Epithelial cell of proximal tubule (primary cell): ENCODE results near the gene HSD17B1. TPM values are rescaled to one million over a fixed set of nuclear protein-coding genes. Genes with fewer than 3 reads are reported as not detected.

ENCODE experiments used
- DNase-seq: peaks from one replicate; pipeline ENCODE4 v3.0.0-alpha.2; 2011; ENCODE audit warnings: low read depth
- H3K4me3 ChIP-seq: 2 replicates; pipeline ENCODE4 v1.5.1; 2011; ENCODE audit warnings: low read depth, mild to moderate bottlenecking, low read length
- CTCF ChIP-seq: conservative IDR thresholded peaks from 2 replicates; pipeline ENCODE4 v1.5.1; 2012; ENCODE audit warnings: low read depth, mild to moderate bottlenecking, low read length
- total RNA-seq: library from RNA; depleted of rRNA; stranded (reverse); fragments of >200 nt; gene quantifications from 2 replicates; pipeline ENCODE4 v1.2.3, GENCODE V29; 2015

HSD17B1 gene
- total RNA-seq, 1 donor from 2014 or later: 0.75 TPM

- TF ChIP-seq CTCF: no peak
- DNase-seq: peak; percentile 88
- no peak overlapping the region for H3K4me3 ChIP-seq
Measured at GRCh38 chr17:42519546-42520491, 32.9 kb upstream of the HSD17B1 start.

DNA sequence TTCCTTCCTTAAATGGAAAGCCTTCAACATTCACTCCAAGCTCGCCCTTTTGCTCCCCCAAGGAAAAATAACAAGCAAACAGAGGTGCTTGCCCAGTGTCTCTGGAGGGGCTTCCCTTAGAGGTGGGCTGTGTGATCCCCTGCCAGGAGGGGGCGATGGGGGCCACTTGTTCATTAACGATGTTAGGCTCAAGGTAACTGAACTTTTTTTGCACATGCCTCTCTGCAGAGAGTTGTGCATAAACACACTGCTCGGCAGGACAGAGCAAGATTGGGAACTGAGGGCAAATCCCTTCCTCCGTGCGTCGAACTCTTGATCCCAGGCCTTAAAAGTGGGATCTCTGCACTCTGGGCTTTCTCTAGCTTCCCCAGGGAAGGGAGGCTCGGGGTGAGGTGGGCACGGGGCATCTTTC, 32.2 kb upstream of the HSD17B1 start:
- H3K4me3 ChIP-seq: no peak overlapping the region
- TF ChIP-seq CTCF: peak; percentile 36
- DNase-seq: no peak

- H3K4me3 ChIP-seq: no peak overlapping the region
- DNase-seq: no peak
- TF ChIP-seq CTCF: no peak
Measured at GRCh38 chr17:42521036-42521435, 31.7 kb upstream of the HSD17B1 start.

- no peak for DNase-seq
- H3K4me3 ChIP-seq: no peak overlapping the region
- TF ChIP-seq CTCF: no peak
Measured at GRCh38 chr17:42521666-42522262, 31.0 kb upstream of the HSD17B1 start.

DNA sequence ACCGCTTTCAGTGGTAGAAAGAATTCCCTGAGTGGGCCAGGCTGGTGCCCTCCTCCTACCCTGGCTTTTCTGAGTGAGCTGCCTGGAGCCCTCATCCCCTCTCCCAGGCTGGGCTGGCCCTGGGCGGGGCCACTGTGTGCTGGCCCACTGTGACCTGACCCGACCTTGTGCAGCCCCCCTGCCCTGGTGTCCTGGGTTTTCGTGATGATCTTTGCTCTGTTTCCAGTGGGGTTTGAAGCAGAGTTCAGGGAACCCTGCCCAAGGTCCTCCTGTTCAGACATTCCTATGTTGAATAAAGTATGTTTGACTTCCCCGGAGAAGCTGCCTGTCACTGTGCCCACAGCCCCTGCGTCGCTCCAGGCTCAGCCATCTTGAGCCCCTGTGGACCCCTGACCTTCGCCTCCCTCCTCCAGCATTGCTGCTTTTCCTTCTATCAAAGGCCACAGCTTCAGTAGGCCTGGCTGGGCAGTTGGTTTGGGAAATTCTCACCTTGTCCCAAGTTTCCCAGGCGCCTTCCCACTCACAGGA, 30.4 kb upstream of the HSD17B1 start:
- no peak for DNase-seq
- TF ChIP-seq CTCF: no peak
- no peak overlapping the region for H3K4me3 ChIP-seq

DNA sequence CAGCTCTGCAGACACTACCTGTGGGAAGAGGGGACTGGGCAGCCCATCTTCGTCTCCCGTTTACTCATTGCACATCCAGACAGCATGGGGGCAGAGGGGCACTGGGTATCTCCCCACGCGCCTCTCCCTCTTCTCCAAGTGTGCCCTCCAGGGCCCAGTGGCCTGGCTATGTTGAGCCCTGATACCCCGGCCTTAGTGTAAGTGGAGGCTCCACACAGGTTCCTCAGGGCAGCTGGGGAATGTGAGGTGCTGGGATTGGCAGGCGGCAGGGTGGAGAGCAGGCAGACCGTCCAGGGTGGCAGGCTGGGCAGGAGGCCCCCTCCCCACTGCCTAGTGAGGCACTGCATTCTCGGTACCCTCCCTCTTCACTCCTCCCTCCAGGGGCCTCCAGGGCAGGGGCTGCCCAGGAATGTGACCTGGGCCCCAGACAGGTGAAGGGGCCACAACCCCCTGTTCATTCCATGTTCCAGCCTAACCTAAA, 29.9 kb upstream of the HSD17B1 start:
- DNase-seq: no peak
- TF ChIP-seq CTCF: no peak
- no peak overlapping the region for H3K4me3 ChIP-seq
